Type B pancreatic cell (in vitro differentiated cells): Measurements from ENCODE around the gene CEP120. TPM values are rescaled to one million over a fixed set of nuclear protein-coding genes. Genes with fewer than 3 reads are reported as not detected.
A peak's percentile ranks its signal among the peaks of the same experiment; 100 is the strongest.

ENCODE experiments used
- DNase-seq: peaks from one replicate; pipeline ENCODE4 v3.0.0; 2021; ENCODE audit warnings: mixed read lengths; ENCODE audit not compliant: unreplicated experiment; ENCODE audit errors: extremely low spot score
- H3K27ac Mint-ChIP-seq: 2 replicates; pipeline ENCODE4 v1.8.0; 2021; ENCODE audit warnings: mild to moderate bottlenecking, mixed read lengths
- H3K27me3 Mint-ChIP-seq: 2 replicates; pipeline ENCODE4 v1.8.0; 2021; ENCODE audit warnings: mixed read lengths
- H3K36me3 Mint-ChIP-seq: 2 replicates; pipeline ENCODE4 v1.8.0; 2021; ENCODE audit warnings: mixed read lengths
- H3K4me1 Mint-ChIP-seq: one replicate; pipeline ENCODE4 v1.8.0; 2021; ENCODE audit warnings: mixed read lengths; ENCODE audit not compliant: unreplicated experiment
- H3K4me3 Mint-ChIP-seq: 2 replicates; pipeline ENCODE4 v1.8.0; 2021; ENCODE audit warnings: mild to moderate bottlenecking, mixed read lengths
- H3K9me3 Mint-ChIP-seq: 2 replicates; pipeline ENCODE4 v1.8.0; 2021; ENCODE audit warnings: mixed read lengths
- total RNA-seq: library from RNA; stranded (reverse); gene quantifications from 2 replicates; pipeline ENCODE4 v1.2.1, GENCODE V29; 2021; ENCODE audit warnings: low replicate concordance
- TF ChIP-seq, protein P1 (sequence below): fragments of 200-600 bp; sonication (generic); conservative IDR thresholded peaks from 2 replicates; pipeline ENCODE4 v1.5.0; 2021; ENCODE audit warnings: antibody characterized with exemption, mild to moderate bottlenecking

CEP120 gene
- total RNA-seq, 1 donor from 2014 or later = 26.9 TPM

DNA sequence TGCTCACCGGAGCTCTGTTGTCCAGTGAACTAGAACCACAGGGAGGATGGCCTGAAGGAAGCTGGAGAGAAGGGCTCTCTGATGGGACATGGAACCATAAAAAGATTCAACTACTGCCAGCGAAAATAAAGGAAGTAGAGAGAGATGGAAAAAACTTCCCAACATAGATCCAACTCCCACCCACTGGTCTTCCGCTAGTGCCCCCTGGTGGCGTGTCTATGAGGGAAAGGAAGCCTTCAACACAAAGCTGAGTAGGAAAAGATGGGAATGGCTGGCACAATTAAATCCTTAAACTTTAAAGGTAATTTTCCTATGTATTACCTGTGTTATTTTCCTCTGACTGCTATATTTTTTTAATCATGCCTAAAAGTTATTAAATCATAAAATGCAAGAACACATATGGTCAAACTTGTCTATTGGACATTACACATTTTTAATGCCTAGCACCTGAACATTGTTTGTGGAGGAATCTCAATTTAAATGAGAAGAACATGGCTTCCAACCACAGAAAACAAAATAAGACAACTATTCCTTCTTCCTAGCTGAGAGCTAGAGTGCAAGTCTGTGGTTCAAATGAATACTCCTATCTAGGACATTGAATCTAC, 51.5 kb downstream of the CEP120 start:
- TF ChIP-seq, protein P1, sequence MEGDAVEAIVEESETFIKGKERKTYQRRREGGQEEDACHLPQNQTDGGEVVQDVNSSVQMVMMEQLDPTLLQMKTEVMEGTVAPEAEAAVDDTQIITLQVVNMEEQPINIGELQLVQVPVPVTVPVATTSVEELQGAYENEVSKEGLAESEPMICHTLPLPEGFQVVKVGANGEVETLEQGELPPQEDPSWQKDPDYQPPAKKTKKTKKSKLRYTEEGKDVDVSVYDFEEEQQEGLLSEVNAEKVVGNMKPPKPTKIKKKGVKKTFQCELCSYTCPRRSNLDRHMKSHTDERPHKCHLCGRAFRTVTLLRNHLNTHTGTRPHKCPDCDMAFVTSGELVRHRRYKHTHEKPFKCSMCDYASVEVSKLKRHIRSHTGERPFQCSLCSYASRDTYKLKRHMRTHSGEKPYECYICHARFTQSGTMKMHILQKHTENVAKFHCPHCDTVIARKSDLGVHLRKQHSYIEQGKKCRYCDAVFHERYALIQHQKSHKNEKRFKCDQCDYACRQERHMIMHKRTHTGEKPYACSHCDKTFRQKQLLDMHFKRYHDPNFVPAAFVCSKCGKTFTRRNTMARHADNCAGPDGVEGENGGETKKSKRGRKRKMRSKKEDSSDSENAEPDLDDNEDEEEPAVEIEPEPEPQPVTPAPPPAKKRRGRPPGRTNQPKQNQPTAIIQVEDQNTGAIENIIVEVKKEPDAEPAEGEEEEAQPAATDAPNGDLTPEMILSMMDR = peak; percentile 74
- Mint-ChIP-seq H3K27me3 (no peaks in the 10 kb centered on the region), H3K4me1 (no peaks in the 10 kb centered on the region), H3K36me3 (peaks cover 47% of the 10 kb centered on the region), H3K27ac (no peak overlapping the region), H3K9me3 (peaks cover 3% of the 10 kb centered on the region), H3K4me3 (no peak overlapping the region)
- no peak for DNase-seq

DNA sequence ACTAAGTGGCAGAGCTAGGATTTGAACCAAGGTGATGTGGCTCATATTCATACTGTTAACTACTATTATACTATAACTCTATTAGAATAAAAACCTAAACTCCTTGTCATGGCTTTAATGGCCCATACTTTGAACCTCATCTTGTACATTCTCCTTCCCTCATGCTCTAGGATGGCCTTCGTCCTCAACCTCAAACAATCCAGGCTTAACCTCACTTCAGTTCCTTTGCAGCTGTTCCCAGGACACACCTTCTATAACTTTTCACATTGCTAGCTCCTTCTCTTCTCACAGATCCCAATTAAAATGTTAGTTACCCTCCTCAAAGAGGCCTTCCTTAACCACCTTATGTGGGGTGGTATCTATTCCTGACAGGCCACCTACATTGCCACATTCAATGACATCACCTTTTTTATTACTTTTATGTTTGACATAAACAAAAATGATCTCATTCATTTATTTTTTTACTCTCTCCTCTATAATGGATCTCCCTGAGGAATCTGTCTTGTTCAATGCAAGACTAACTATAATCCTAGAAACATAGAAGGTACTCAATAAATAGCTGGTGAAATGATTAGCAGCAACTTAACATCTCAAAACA, 53.7 kb downstream of the CEP120 start:
- TF ChIP-seq, protein P1 = no peak
- Mint-ChIP-seq H3K4me1 (no peaks in the 10 kb centered on the region), H3K4me3 (no peak overlapping the region), H3K27ac (peak overlapping the region; percentile 16), H3K36me3 (peaks cover 30% of the 10 kb centered on the region), H3K27me3 (no peaks in the 10 kb centered on the region), H3K9me3 (peaks cover 3% of the 10 kb centered on the region)
- no peak for DNase-seq

DNA sequence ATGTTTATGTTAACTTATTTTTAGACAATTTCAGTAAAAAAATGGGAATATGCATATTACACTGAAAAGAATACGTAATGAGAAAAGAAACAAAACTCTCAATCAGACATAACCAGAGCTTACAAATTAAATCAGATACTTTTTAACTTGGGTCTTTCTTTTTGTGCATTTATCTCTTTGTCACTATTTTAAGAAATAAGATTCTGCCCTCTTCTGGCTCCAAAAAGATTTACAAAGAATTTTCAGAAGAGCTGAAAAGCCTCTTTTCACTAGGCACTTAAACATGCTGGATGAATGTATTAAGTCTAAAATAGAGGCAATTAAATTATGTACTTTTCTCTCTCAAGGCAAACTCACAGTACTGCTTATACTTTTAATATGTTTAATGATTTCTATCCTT, 55.5 kb downstream of the CEP120 start:
- H3K36me3 Mint-ChIP-seq = peaks cover 23% of the 10 kb centered on the region
- TF ChIP-seq, protein P1 = peak; percentile 69
- no peak for DNase-seq
- H3K4me3 Mint-ChIP-seq = no peak overlapping the region
- no peak overlapping the region for H3K27ac Mint-ChIP-seq
- no peaks in the 10 kb centered on the region for H3K27me3 Mint-ChIP-seq
- H3K4me1 Mint-ChIP-seq = no peaks in the 10 kb centered on the region
- peaks cover 3% of the 10 kb centered on the region for H3K9me3 Mint-ChIP-seq

DNA sequence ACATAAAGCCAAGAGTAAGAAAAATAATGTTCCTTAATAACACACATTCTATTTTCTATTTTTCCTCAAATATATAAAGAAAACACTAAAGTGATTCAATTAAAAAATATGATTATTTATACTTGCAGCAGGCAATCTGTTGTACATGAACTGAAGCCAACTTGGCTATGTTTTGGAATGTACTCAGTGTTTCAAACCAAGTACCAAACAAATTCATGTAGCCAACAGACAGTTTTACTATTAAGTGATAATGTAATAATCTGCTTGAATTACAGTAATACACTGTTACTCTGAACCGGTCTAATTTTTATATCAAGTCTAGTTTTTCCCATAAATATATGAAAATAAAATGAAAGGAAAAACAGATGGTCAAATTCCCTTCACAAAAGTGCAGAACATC, 58.0 kb downstream of the CEP120 start:
- DNase-seq = no peak
- Mint-ChIP-seq H3K27me3 (no peaks in the 10 kb centered on the region), H3K4me1 (no peaks in the 10 kb centered on the region), H3K9me3 (no peaks in the 10 kb centered on the region), H3K36me3 (peaks cover 16% of the 10 kb centered on the region), H3K27ac (no peak overlapping the region), H3K4me3 (no peak overlapping the region)
- TF ChIP-seq, protein P1 = no peak

DNA sequence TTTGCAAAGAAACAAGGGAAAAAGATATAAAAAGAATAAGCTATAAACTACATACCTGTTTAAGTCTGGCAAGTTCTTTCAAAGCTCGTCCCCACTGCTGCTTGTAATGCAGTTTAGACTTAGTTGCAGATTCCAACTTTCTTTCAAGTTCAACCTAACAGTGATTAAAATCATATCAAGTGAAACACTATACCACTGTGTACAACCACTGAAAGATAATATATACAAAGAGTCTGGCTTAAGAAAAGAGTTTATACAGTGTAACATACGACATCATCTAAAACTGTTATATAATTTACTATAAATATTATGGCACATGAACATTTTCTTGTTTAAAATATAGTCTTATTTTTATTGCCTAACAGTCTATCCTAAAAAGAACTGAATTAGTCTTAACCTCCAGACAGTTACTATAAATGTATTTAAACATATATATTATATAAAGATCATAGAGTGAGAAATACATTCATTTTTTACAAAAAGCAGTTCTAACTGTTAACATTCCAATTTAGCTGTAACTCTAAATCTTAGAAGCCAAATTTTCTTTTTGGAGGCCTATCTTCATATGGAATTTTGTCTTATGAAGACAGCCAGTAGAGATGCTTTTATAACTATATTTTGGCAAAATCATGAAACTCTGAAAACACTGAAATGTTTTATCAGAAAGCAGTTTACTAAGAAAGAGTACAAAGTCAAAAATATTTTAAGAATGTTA, 58.6 kb downstream of the CEP120 start:
- no peak overlapping the region for H3K27ac Mint-ChIP-seq
- H3K4me1 Mint-ChIP-seq = peaks cover 4% of the 10 kb centered on the region
- H3K4me3 Mint-ChIP-seq = no peak overlapping the region
- TF ChIP-seq, protein P1 = no peak
- no peak for DNase-seq
- H3K36me3 Mint-ChIP-seq = peaks cover 16% of the 10 kb centered on the region
- H3K9me3 Mint-ChIP-seq = no peaks in the 10 kb centered on the region
- H3K27me3 Mint-ChIP-seq = no peaks in the 10 kb centered on the region
